Panc1 (cell line): ENCODE data around the gene SLC27A5. TPM values are rescaled to one million over a fixed set of nuclear protein-coding genes. Genes with fewer than 3 reads are reported as not detected.

ENCODE experiments used
- ATAC-seq: fragments of 200-7000 bp; cut with Tn5 transposase; 2 replicates; pipeline ENCODE4 v1.9.1; 2020; ENCODE audit warnings: mild to moderate bottlenecking, moderate library complexity
- BruUV-seq: library from RNA; stranded (reverse); fragments of 400-500 nt; replicated peaks from 2 replicates; lab custom pipeline; 2021; lab: Mats Ljungman, UMichigan
- CTCF ChIA-PET: fragments of 300-600 bp; sonication (Branson Sonifier 250); formaldehyde crosslinking; loops from one replicate; lab custom pipeline; 2022; ENCODE audit warnings: antibody characterized with exemption; lab: Charles Lee
- POLR2A ChIA-PET: fragments of 300-600 bp; sonication (Branson Sonifier 250); formaldehyde crosslinking; loops from one replicate; lab custom pipeline; 2022; ENCODE audit warnings: antibody characterized with exemption; lab: Charles Lee
- DNase-seq: peaks from one replicate; pipeline ENCODE4 v3.0.0-alpha.2; 2010; ENCODE audit warnings: low read depth, low spot score
- H3K27ac ChIP-seq: 2 replicates; pipeline ENCODE4 v1.5.1; 2011; ENCODE audit warnings: mild to moderate bottlenecking, low read length, inconsistent platforms
- H3K27me3 ChIP-seq: fragments of 200-500 bp; sonication (Bioruptor generic); 2 replicates; pipeline ENCODE4 v1.6.0; 2014; ENCODE audit warnings: low read length, inconsistent platforms; ENCODE audit not compliant: control insufficient read depth, insufficient read depth
- H3K36me3 ChIP-seq: fragments of 200-500 bp; sonication (Bioruptor generic); 2 replicates; pipeline ENCODE4 v1.5.1; 2014; ENCODE audit warnings: inconsistent platforms, mild to moderate bottlenecking, low read length, moderate library complexity; ENCODE audit not compliant: control insufficient read depth, insufficient read depth
- H3K4me1 ChIP-seq: 2 replicates; pipeline ENCODE4 v1.5.1; 2011; ENCODE audit warnings: inconsistent platforms, mild to moderate bottlenecking, low read length, moderate library complexity; ENCODE audit not compliant: control insufficient read depth, insufficient read depth
- H3K4me3 ChIP-seq, 2 experiments: 2 replicates each; pipeline ENCODE4 v1.5.1; 2011 to 2012; ENCODE audit warnings: low read depth in 2 of 2, low read length in 2 of 2, mild to moderate bottlenecking in 2 of 2, inconsistent platforms in 1 of 2, moderate library complexity in 1 of 2
- H3K9me3 ChIP-seq: fragments of 200-500 bp; sonication (Bioruptor generic); 2 replicates; pipeline ENCODE4 v1.5.1; 2014; ENCODE audit warnings: low read depth, mild to moderate bottlenecking, inconsistent platforms, low read length, moderate library complexity; ENCODE audit not compliant: control insufficient read depth, insufficient read depth
- CTCF ChIP-seq: fragments of 450-650 bp; IDR thresholded peaks from 2 replicates; pipeline ENCODE4 v1.5.1; 2017; ENCODE audit warnings: mild to moderate bottlenecking
- POLR2AphosphoS5 ChIP-seq: IDR thresholded peaks from 2 replicates; pipeline ENCODE4 v1.6.1; 2012; ENCODE audit warnings: mild to moderate bottlenecking, low read depth, low read length, moderate library complexity
- REST ChIP-seq, 2 experiments: IDR thresholded peaks; 2 replicates each; pipeline ENCODE4 v1.6.1; 2011 to 2012; ENCODE audit warnings: low read depth in 2 of 2, control low read depth in 1 of 2, low read length in 1 of 2, mild to moderate bottlenecking in 1 of 2, moderate library complexity in 1 of 2; ENCODE audit not compliant: insufficient read depth in 1 of 2
- SIN3A ChIP-seq: IDR thresholded peaks from 2 replicates; pipeline ENCODE4 v1.6.1; 2012; ENCODE audit warnings: low read depth, mild to moderate bottlenecking, low read length, moderate library complexity, borderline replicate concordance; ENCODE audit not compliant: insufficient read depth
- TCF7L2 ChIP-seq: IDR thresholded peaks from 2 replicates; pipeline ENCODE4 v1.6.1; 2011; ENCODE audit warnings: mild to moderate bottlenecking, low read depth, low read length, inconsistent platforms
- in situ Hi-C: cut with HindIII; loops from 2 replicates; pipeline ENCODE4 v1.10.0; 2016; ENCODE audit warnings: low sequenced_read_pairs, low pct_unique_long_range_greater_than_20kb
- intact Hi-C: fragments of 100-400 bp; cut with micrococcal nuclease; formaldehyde crosslinking; loops from one replicate; pipeline ENCODE4 v1.10.0; 2022; ENCODE audit not compliant: unreplicated experiment
- total RNA-seq: library from RNA; stranded (reverse); gene quantifications from one replicate; pipeline ENCODE4 v1.2.1, GENCODE V29; 2021; ENCODE audit not compliant: unreplicated experiment

The SLC27A5 gene
- total RNA-seq, 1 experiment from 2014 or later = 10.7 TPM

- no peak for TF ChIP-seq REST (IDR thresholded peaks at IDR 0.05; ENCODE audit: insufficient read depth in 1 of 2, low read depth in 2 of 2, low read length in 1 of 2)
These were observed 39.3 kb upstream of the SLC27A5 start (continued) for GRCh38 chr19:58551123-58551497.

- Histone ChIP-seq H3K4me1 (peaks cover 24% of the 10 kb centered on the region), H3K36me3 (peaks cover 38% of the 10 kb centered on the region), H3K27ac (no peak overlapping the region), H3K4me3 (no peak overlapping the region), H3K9me3 (no peaks in the 10 kb centered on the region), H3K27me3 (no peaks in the 10 kb centered on the region)
- BruUV-seq = no TSS peak
- no peak for DNase-seq
- no peak for ATAC-seq
- intact Hi-C loops (no loop called here), in situ Hi-C loops (no loop called here)
- CTCF ChIA-PET = no interaction called here
- TF ChIP-seq POLR2AphosphoS5 = peak; percentile 8; the same call in 1 of the 2 replicates
- TF ChIP-seq CTCF = no peak
- POLR2A ChIA-PET = no interaction called here
These were observed 38.8 kb upstream of the SLC27A5 start for GRCh38 chr19:58550362-58551122.

- Histone ChIP-seq H3K4me3 (no peak overlapping the region), H3K27me3 (no peaks in the 10 kb centered on the region), H3K4me1 (peaks cover 20% of the 10 kb centered on the region), H3K27ac (no peak overlapping the region), H3K36me3 (peaks cover 45% of the 10 kb centered on the region), H3K9me3 (no peaks in the 10 kb centered on the region)
- ATAC-seq = no peak
- ChIA-PET POLR2A (no interaction called here), CTCF (no interaction called here)
- intact Hi-C loops (no loop called here), in situ Hi-C loops (no loop called here)
- TF ChIP-seq TCF7L2 = no peak
- no peak for TF ChIP-seq SIN3A
- no peak for TF ChIP-seq CTCF
- no peak for TF ChIP-seq POLR2AphosphoS5
- no peak for TF ChIP-seq REST (IDR thresholded peaks at IDR 0.05; ENCODE audit: insufficient read depth in 1 of 2, low read depth in 2 of 2, low read length in 1 of 2)
- TSS peak; percentile 10 for BruUV-seq
- DNase-seq = no peak
These were observed 38.0 kb upstream of the SLC27A5 start for GRCh38 chr19:58549664-58550361.
